Measurements from ENCODE around the gene BACH1. TPM values are rescaled to one million over a fixed set of nuclear protein-coding genes. Genes with fewer than 3 reads are reported as not detected.

Gene BACH1
- polyA plus RNA-seq, 1 donor from 2014 or later = 29.7 TPM

DNA sequence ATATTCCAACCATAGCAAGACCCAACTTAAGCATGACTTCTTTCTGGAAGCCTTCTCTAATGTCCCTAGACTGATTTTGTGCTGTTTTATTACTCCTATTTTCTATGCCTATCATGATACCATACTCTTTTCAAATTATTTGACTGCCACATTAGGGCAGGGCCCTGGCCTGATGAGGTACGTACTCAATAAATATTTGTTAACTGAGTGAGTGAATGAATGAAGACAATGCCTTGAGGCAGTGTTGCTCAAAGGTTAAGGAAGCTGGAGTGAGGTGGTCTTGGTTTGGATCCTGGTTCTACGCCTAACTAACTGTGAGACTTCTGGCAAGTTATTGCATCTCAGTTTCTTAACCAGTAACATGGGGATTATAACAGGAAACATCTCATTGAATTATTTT lies 38.3 kb upstream of the BACH1 start:
- Histone ChIP-seq H3K9me2 (ENCODE audit: insufficient read depth, low read length) (peaks cover 2% of the 10 kb centered on the region), H3K27ac (ENCODE audit: low read length) (no peak overlapping the region), H3K4me2 (ENCODE audit: low read length) (no peak overlapping the region), H3K27me3 (ENCODE audit: insufficient read depth, low read depth, low read length) (no peaks in the 10 kb centered on the region), H4K20me1 (ENCODE audit: insufficient read depth) (no peaks in the 10 kb centered on the region), H3K79me2 (replicated peaks; ENCODE audit: insufficient read depth, low read length) (no peaks in the 10 kb centered on the region), H3K4me3 (ENCODE audit: low read length) (no peak overlapping the region), H2AFZ (ENCODE audit: low read depth, low read length) (no peak overlapping the region), H3K9ac (ENCODE audit: low read length) (no peak overlapping the region), H3K9me3 (ENCODE audit: low read length) (no peaks in the 10 kb centered on the region), H3K36me3 (ENCODE audit: insufficient read depth, low read length) (no peaks in the 10 kb centered on the region), H3F3A (ENCODE audit: insufficient read depth, low read length, poor library complexity, severe bottlenecking) (no peaks in the 10 kb centered on the region)
- no peak for TF ChIP-seq TAF1 (IDR thresholded peaks at IDR 0.05; ENCODE audit: low read depth)
- no peak for TF ChIP-seq EP300 (conservative IDR thresholded peaks at IDR 0.05; ENCODE audit: poor library complexity, severe bottlenecking)
- TF ChIP-seq SMC3 (conservative IDR thresholded peaks at IDR 0.05; ENCODE audit: poor library complexity) = no peak
- TF ChIP-seq POLR2AphosphoS5 (IDR thresholded peaks at IDR 0.05) = no peak
- TF ChIP-seq RAD21 (conservative IDR thresholded peaks at IDR 0.05) = no peak
- TF ChIP-seq EZH2 (IDR thresholded peaks at IDR 0.05; ENCODE audit: borderline replicate concordance, insufficient read depth, low read length, poor library complexity, severe bottlenecking) = no peak
- TF ChIP-seq MXI1 (conservative IDR thresholded peaks at IDR 0.05; ENCODE audit: poor library complexity, severe bottlenecking) = no peak
- TF ChIP-seq, protein P1, sequence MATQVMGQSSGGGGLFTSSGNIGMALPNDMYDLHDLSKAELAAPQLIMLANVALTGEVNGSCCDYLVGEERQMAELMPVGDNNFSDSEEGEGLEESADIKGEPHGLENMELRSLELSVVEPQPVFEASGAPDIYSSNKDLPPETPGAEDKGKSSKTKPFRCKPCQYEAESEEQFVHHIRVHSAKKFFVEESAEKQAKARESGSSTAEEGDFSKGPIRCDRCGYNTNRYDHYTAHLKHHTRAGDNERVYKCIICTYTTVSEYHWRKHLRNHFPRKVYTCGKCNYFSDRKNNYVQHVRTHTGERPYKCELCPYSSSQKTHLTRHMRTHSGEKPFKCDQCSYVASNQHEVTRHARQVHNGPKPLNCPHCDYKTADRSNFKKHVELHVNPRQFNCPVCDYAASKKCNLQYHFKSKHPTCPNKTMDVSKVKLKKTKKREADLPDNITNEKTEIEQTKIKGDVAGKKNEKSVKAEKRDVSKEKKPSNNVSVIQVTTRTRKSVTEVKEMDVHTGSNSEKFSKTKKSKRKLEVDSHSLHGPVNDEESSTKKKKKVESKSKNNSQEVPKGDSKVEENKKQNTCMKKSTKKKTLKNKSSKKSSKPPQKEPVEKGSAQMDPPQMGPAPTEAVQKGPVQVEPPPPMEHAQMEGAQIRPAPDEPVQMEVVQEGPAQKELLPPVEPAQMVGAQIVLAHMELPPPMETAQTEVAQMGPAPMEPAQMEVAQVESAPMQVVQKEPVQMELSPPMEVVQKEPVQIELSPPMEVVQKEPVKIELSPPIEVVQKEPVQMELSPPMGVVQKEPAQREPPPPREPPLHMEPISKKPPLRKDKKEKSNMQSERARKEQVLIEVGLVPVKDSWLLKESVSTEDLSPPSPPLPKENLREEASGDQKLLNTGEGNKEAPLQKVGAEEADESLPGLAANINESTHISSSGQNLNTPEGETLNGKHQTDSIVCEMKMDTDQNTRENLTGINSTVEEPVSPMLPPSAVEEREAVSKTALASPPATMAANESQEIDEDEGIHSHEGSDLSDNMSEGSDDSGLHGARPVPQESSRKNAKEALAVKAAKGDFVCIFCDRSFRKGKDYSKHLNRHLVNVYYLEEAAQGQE (IDR thresholded peaks at IDR 0.05; ENCODE audit: borderline replicate concordance) = no peak
- TF ChIP-seq, protein P2, sequence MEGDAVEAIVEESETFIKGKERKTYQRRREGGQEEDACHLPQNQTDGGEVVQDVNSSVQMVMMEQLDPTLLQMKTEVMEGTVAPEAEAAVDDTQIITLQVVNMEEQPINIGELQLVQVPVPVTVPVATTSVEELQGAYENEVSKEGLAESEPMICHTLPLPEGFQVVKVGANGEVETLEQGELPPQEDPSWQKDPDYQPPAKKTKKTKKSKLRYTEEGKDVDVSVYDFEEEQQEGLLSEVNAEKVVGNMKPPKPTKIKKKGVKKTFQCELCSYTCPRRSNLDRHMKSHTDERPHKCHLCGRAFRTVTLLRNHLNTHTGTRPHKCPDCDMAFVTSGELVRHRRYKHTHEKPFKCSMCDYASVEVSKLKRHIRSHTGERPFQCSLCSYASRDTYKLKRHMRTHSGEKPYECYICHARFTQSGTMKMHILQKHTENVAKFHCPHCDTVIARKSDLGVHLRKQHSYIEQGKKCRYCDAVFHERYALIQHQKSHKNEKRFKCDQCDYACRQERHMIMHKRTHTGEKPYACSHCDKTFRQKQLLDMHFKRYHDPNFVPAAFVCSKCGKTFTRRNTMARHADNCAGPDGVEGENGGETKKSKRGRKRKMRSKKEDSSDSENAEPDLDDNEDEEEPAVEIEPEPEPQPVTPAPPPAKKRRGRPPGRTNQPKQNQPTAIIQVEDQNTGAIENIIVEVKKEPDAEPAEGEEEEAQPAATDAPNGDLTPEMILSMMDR (IDR thresholded peaks at IDR 0.05; ENCODE audit: poor library complexity, severe bottlenecking) = no peak

DNA sequence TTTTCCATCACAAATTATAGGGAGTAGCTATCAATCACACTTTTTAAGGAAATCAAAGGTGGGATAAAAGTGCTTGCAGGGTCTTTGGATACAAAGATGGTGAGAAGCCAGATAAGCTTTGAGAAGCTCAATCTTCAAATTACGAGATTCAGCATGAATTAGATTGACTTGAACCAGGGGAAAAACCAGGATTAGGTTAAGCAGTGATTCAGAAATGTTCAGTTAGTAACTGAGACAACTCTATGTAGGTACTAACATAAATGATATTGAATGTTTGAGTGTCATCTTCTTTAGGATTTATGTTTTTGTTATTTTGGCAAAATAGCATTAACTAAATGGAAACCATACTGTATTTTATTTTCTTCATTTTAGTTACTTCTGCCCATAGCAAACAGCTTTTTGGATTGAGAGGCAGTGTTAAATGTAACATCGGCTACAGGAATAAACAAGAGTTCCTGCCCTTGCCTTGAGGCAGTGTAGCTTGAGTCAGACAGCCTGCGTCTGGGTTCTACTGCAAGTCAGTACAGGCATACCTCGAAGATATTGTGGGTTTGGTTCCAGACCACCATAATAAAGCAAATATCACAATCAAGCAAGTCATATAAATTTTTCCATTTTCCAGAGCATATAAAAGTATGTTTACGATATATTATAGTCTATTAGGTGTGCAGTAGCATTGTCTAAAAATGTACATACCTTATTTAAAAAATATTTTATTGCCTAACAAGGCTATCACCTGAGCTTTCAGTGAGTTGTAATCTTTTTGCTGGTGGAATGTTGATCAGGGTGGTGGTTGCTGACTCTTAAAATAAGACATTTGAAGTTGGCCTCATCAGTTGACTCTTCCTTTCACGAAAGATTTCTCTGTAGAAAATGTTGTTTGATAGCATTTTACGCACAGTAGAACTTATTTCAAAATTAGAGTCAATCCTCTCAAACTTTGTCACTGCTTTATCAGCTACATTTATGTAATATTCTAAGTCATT lies 36.9 kb upstream of the BACH1 start:
- H3K36me3 ChIP-seq (ENCODE audit: insufficient read depth, low read length) = no peaks in the 10 kb centered on the region
- no peak for TF ChIP-seq TAF1 (IDR thresholded peaks at IDR 0.05; ENCODE audit: low read depth)
- no peak for TF ChIP-seq POLR2AphosphoS5 (IDR thresholded peaks at IDR 0.05)
- TF ChIP-seq, protein P1 (IDR thresholded peaks at IDR 0.05; ENCODE audit: borderline replicate concordance) = no peak
- no peak for TF ChIP-seq MXI1 (conservative IDR thresholded peaks at IDR 0.05; ENCODE audit: poor library complexity, severe bottlenecking)
- no peak for TF ChIP-seq EZH2 (IDR thresholded peaks at IDR 0.05; ENCODE audit: borderline replicate concordance, insufficient read depth, low read length, poor library complexity, severe bottlenecking)
- TF ChIP-seq EP300 (conservative IDR thresholded peaks at IDR 0.05; ENCODE audit: poor library complexity, severe bottlenecking) = no peak
- TF ChIP-seq, protein P2 (IDR thresholded peaks at IDR 0.05; ENCODE audit: poor library complexity, severe bottlenecking) = no peak
- TF ChIP-seq SMC3 (conservative IDR thresholded peaks at IDR 0.05; ENCODE audit: poor library complexity) = no peak
- TF ChIP-seq RAD21 (conservative IDR thresholded peaks at IDR 0.05) = no peak
- no peaks in the 10 kb centered on the region for H3K9me3 ChIP-seq (ENCODE audit: low read length)
- H3K4me2 ChIP-seq (ENCODE audit: low read length) = no peak overlapping the region
- no peak overlapping the region for H3K9ac ChIP-seq (ENCODE audit: low read length)
- H3K9me2 ChIP-seq (ENCODE audit: insufficient read depth, low read length) = peaks cover 2% of the 10 kb centered on the region
- H2AFZ ChIP-seq (ENCODE audit: low read depth, low read length) = no peak overlapping the region
- H3K4me3 ChIP-seq (ENCODE audit: low read length) = no peak overlapping the region
- no peaks in the 10 kb centered on the region for H3F3A ChIP-seq (ENCODE audit: insufficient read depth, low read length, poor library complexity, severe bottlenecking)
- no peaks in the 10 kb centered on the region for H4K20me1 ChIP-seq (ENCODE audit: insufficient read depth)
- H3K79me2 ChIP-seq (replicated peaks; ENCODE audit: insufficient read depth, low read length) = no peaks in the 10 kb centered on the region
- H3K27ac ChIP-seq (ENCODE audit: low read length) = no peak overlapping the region
- no peaks in the 10 kb centered on the region for H3K27me3 ChIP-seq (ENCODE audit: insufficient read depth, low read depth, low read length)

Measured in neural cell (in vitro differentiated cells).